Measurements from ENCODE around the gene ENO3. TPM values are rescaled to one million over a fixed set of nuclear protein-coding genes. Genes with fewer than 3 reads are reported as not detected.
A peak's percentile ranks its signal among the peaks of the same experiment; 100 is the strongest.

The ENO3 gene
- polyA plus RNA-seq, 1 of the 3 experiments (the other 2 are of a cell fraction): 29.2 TPM

- no peak for TF ChIP-seq CTCF (IDR thresholded peaks at IDR 0.05)
- TF ChIP-seq JUND (IDR thresholded peaks at IDR 0.05): no peak
- no peak for TF ChIP-seq EZH2phosphoT487 (IDR thresholded peaks at IDR 0.05; ENCODE audit: borderline replicate concordance, low read depth)
- TF ChIP-seq SMC3 (IDR thresholded peaks at IDR 0.05; ENCODE audit: low read depth, low read length): no peak
These were observed 31.4 kb downstream of the ENO3 start (continued) for GRCh38 chr17:4982305-4982704.

- Histone ChIP-seq H2AFZ (ENCODE audit: low read depth) (peak overlapping the region; percentile 90), H3K9ac (peak overlapping the region; percentile 75), H3K4me2 (peak overlapping the region; percentile 92), H3K36me3 (replicated peaks in 1 of 2; ENCODE audit: control insufficient read depth in 1 of 2, insufficient read depth in 2 of 2, low read length in 1 of 2) (peaks cover 0 to 9% of the 10 kb centered on the region in 2 experiments), H4K20me1 (ENCODE audit: insufficient read depth) (no peaks in the 10 kb centered on the region), H3K9me2 (no peaks in the 10 kb centered on the region), H3K9me3 (no peaks in the 10 kb centered on the region), H3K4me3 (ENCODE audit: low read depth in 2 of 2, low read length in 1 of 2) (peak overlapping the region; percentile 83 to 96), H3K79me2 (ENCODE audit: insufficient read depth) (peaks cover 3% of the 10 kb centered on the region; the same call in 1 of the 2 replicates), H3F3A (replicated peaks; ENCODE audit: insufficient read depth) (peaks cover 4% of the 10 kb centered on the region), H3K27ac (ENCODE audit: low read depth in 2 of 2, low read length in 1 of 2) (peak overlapping the region; percentile 9 to 18; a peak in 1 of 4 replicates), H3K27me3 (ENCODE audit: insufficient read depth) (no peaks in the 10 kb centered on the region), H3K4me1 (ENCODE audit: control insufficient read depth in 1 of 2, insufficient read depth in 2 of 2, low read depth in 1 of 2, low read length in 1 of 2) (peaks cover 7 to 18% of the 10 kb centered on the region in 2 experiments; a peak in 2 of 4 replicates)
- CTCF ChIA-PET: interaction anchor here (0.9 to 5.7 kb wide), 18 partner anchors 8 to 197 kb away, joined by 3 to 54 read pairs (median 6); partner anchors contain the start of genes ENO3, GP1BA, INCA1 and KIF1C
- no peak for TF ChIP-seq NFIC (IDR thresholded peaks at IDR 0.05; ENCODE audit: borderline replicate concordance)
- TF ChIP-seq GATA2 (CRISPR knock-in tag; IDR thresholded peaks at IDR 0.05): no peak
- TF ChIP-seq MAX (IDR thresholded peaks at IDR 0.05; ENCODE audit: low read depth): no peak
- no peak for TF ChIP-seq USF2 (IDR thresholded peaks at IDR 0.05; ENCODE audit: borderline replicate concordance, low read depth, low read length)
- no peak for TF ChIP-seq CTCF (IDR thresholded peaks at IDR 0.05)
- TF ChIP-seq MEF2A (IDR thresholded peaks at IDR 0.05; ENCODE audit: borderline replicate concordance, low read depth): no peak
- no peak for TF ChIP-seq YY1 (IDR thresholded peaks at IDR 0.05; ENCODE audit: low read depth)
- no peak for TF ChIP-seq FOXJ3 (CRISPR knock-in tag; IDR thresholded peaks at IDR 0.05)
- TF ChIP-seq MXI1 (IDR thresholded peaks at IDR 0.05; ENCODE audit: low read depth, low read length): no peak
- no peak for TF ChIP-seq TAF1 (IDR thresholded peaks at IDR 0.05; ENCODE audit: borderline replicate concordance, low read depth, low read length)
- no peak for TF ChIP-seq FOXM1 (IDR thresholded peaks at IDR 0.05; ENCODE audit: low read depth)
- TF ChIP-seq GABPA (IDR thresholded peaks at IDR 0.05; ENCODE audit: low read depth): no peak
- no peak for TF ChIP-seq EZH2phosphoT487 (IDR thresholded peaks at IDR 0.05; ENCODE audit: borderline replicate concordance, low read depth)
- no peak for TF ChIP-seq RAD21 (IDR thresholded peaks at IDR 0.05; ENCODE audit: low read length)
- WGBS (ENCODE audit: low lambda C conversion rate): 85% methylated on average over 5 of the region's 5 CpGs
- DNase-seq: no peak
- POLR2A ChIA-PET: interaction anchor here (0.9 to 1.4 kb wide), 3 partner anchors 8 to 39 kb away, joined by 3 to 5 read pairs (median 4); partner anchors contain the start of gene SPAG7
These were observed 35.5 kb downstream of the ENO3 start for GRCh38 chr17:4986403-4986802.
